Spleen (tissue), 11 donors: ENCODE results near the gene GPD2. TPM values are rescaled to one million over a fixed set of nuclear protein-coding genes. Genes with fewer than 3 reads are reported as not detected.

Source experiments
- DNase-seq: peaks from one replicate; pipeline ENCODE4 v3.0.0-alpha.2; 2020
- H3K27ac ChIP-seq, 8 donors: fragments of 200-600 bp; sonication (generic) in 7 of 8; 1 replicate in 4 of 8; 2 replicates in 4 of 8; pipeline versions ENCODE4 v1.5.0 to v1.8.0; 2016 to 2021; ENCODE audit warnings: inconsistent platforms in 4 of 8, mild to moderate bottlenecking in 4 of 8, moderate library complexity in 1 of 8
- H3K27me3 ChIP-seq, 7 donors: fragments of 200-600 bp; sonication (generic) in 6 of 7; replicated peaks in 1 of 7; 1 replicate in 4 of 7; 2 replicates in 3 of 7; pipeline versions ENCODE4 v1.5.0 to v1.8.0; 2016 to 2021; ENCODE audit warnings: inconsistent platforms in 3 of 7, mild to moderate bottlenecking in 1 of 7
- H3K36me3 ChIP-seq, 6 donors: fragments of 200-600 bp; sonication (generic) in 5 of 6; 1 replicate in 4 of 6; 2 replicates in 2 of 6; pipeline versions ENCODE4 v1.5.0 to v1.8.0; 2016 to 2021; ENCODE audit warnings: inconsistent platforms in 2 of 6
- H3K4me1 ChIP-seq, 6 donors: fragments of 200-600 bp; sonication (generic) in 5 of 6; 1 replicate in 3 of 6; 2 replicates in 3 of 6; pipeline versions ENCODE4 v1.5.0 to v1.8.0; 2016 to 2021; ENCODE audit warnings: inconsistent platforms in 3 of 6
- H3K4me3 ChIP-seq, 8 donors: fragments of 200-600 bp; sonication (generic) in 7 of 8; 1 replicate in 4 of 8; 2 replicates in 4 of 8; pipeline versions ENCODE4 v1.5.0 to v1.8.0; 2016 to 2021; ENCODE audit warnings: inconsistent platforms in 4 of 8, mild to moderate bottlenecking in 4 of 8, moderate library complexity in 2 of 8
- H3K9me3 ChIP-seq, 8 donors: fragments of 200-600 bp; sonication (generic) in 7 of 8; 1 replicate in 4 of 8; 2 replicates in 4 of 8; pipeline versions ENCODE4 v1.5.0 to v1.8.0; 2016 to 2021; ENCODE audit warnings: inconsistent platforms in 4 of 8
- CTCF ChIP-seq, 11 experiments: fragments of 200-600 bp in 7 of 11; fragments of 450-650 bp in 4 of 11; sonication (generic) in 4 of 11; IDR thresholded peaks in 8 of 11; conservative IDR thresholded peaks in 3 of 11; 1 replicate in 7 of 11; 2 replicates in 4 of 11; pipeline versions ENCODE4 v1.4.0 to v1.8.0; 2016 to 2021; ENCODE audit warnings: antibody characterized with exemption in 11 of 11, inconsistent platforms in 4 of 11, mild to moderate bottlenecking in 1 of 11
- POLR2A ChIP-seq, 3 donors: fragments of 450-650 bp; IDR thresholded peaks; one replicate each; pipeline ENCODE4 v1.5.1; 2017; ENCODE audit warnings: antibody characterized with exemption in 3 of 3, mild to moderate bottlenecking in 1 of 3
- POLR2AphosphoS5 ChIP-seq, 3 donors: sonication (generic); formaldehyde crosslinking; IDR thresholded peaks; one replicate each; pipeline ENCODE4 v1.5.1; 2017; ENCODE audit warnings: antibody characterized with exemption in 3 of 3
- WGBS, 5 donors: extraction: QIAGEN DNeasy Blood & Tissue Kit in 3 of 5; methylation state at CpG; one replicate each; pipeline versions ENCODE4 v1.1.5 to v1.1.7; 2013 to 2018; 5-methylcytosine and 5-hydroxymethylcytosine counted together
- intact Hi-C: fragments of 100-400 bp; cut with DNase I; formaldehyde crosslinking; loops from one replicate; pipeline ENCODE4 v1.15.0; 2023; ENCODE audit warnings: low total_unique reads
- polyA plus RNA-seq, 3 donors: library from polyadenylated mRNA; stranded (reverse); fragments of 200-250 nt; gene quantifications; one replicate each; pipeline ENCODE4 v1.2.1, GENCODE V29; 2013
- total RNA-seq, 7 donors: library from RNA; depleted of rRNA in 3 of 7; stranded (reverse); fragments of >200 nt in 3 of 7; fragmentation: NEBNext Ultra II Directional in 4 of 7; extraction: Animal tissue kit (Norgen Biotek cat#: 25700) in 4 of 7; gene quantifications; one replicate each; pipeline versions ENCODE4 v1.1.0 to v1.2.1, GENCODE V29; 2016 to 2021
- donor health status: healthy with polysubstance abuse.
- donor health status: DM: no; HTN: no; CAD: no; lungs with moderate emphysema.
- donor health status: DM: no; HTN: no; CAD: no.
- donor health status: Bipolar disorder and iron deficiency.
- donor health status: healthy.
- donor health status: DM: no; HTN: no; CAD: no.
- donor health status: DM: yes; HTN: yes; CAD: no.

Gene GPD2
- total and polyA plus RNA-seq, 10 donors, result 3.5 to 74.9 (median 28.8) TPM

GRCh38 chr2:156561326-156561725 is 125.1 kb downstream of the GPD2 start:
- H3K27me3 ChIP-seq, result no peaks in the 10 kb centered on the region
- TF ChIP-seq POLR2A (IDR thresholded peaks at IDR 0.05) (no peak), POLR2AphosphoS5 (IDR thresholded peaks at IDR 0.05) (no peak), CTCF (IDR thresholded peaks at IDR 0.05 in 8 of 11, conservative IDR thresholded peaks at IDR 0.05 in 3 of 11) (no peak)
- no peak for DNase-seq
- intact Hi-C loops, result no loop called here
- H3K9me3 ChIP-seq, result no peaks in the 10 kb centered on the region
- H3K36me3 ChIP-seq, result peaks cover 0 to 60% (median 16%) of the 10 kb centered on the region in 6 donors
- 81 to 96% (median 92%) methylated on average over 3 of the region's 3 CpGs for WGBS, 5 donors
- H3K27ac ChIP-seq, result no peak overlapping the region
- H3K4me3 ChIP-seq, result no peak overlapping the region
- H3K4me1 ChIP-seq, result peaks cover 0 to 6% (median 0%) of the 10 kb centered on the region in 6 donors

DNA sequence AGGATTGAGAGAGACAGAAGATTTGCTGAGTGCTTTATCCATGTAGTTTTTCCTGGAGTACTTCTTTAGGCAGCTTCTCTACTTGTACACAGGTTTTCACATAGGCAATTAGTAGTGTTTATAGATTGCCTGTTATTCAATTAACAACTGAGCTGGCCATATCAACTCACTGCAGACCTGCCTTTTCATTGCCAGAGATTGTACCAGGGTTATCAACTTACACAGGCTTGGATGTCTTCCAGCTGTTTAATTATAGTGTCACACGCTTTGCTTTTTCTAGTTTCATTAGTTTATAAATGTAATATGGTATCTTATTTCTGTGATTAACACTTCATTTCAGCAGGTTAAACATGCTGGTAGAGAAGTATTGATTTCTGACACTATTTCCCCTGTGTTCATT is 125.9 kb downstream of the GPD2 start:
- 56 to 80% (median 76%) methylated on average over 1 of the region's 1 CpG for WGBS, 5 donors

GRCh38 chr2:156563994-156564753 is 128.0 kb downstream of the GPD2 start:
- no peak for DNase-seq
- WGBS, 5 donors, result 90 to 97% (median 92%) methylated on average over 4 of the region's 4 CpGs
- no peaks in the 10 kb centered on the region for H3K27me3 ChIP-seq
- TF ChIP-seq CTCF (IDR thresholded peaks at IDR 0.05 in 8 of 11, conservative IDR thresholded peaks at IDR 0.05 in 3 of 11) (no peak), POLR2AphosphoS5 (IDR thresholded peaks at IDR 0.05) (no peak), POLR2A (IDR thresholded peaks at IDR 0.05) (no peak)
- no peaks in the 10 kb centered on the region for H3K9me3 ChIP-seq
- H3K27ac ChIP-seq, result no peak overlapping the region
- intact Hi-C loops, result no loop called here
- peaks cover 0 to 6% (median 0%) of the 10 kb centered on the region in 6 donors for H3K4me1 ChIP-seq
- H3K4me3 ChIP-seq, result no peak overlapping the region
- peaks cover 0 to 47% (median 7%) of the 10 kb centered on the region in 6 donors for H3K36me3 ChIP-seq

More for the DNA sequence above, 125.9 kb downstream of the GPD2 start:
- Histone ChIP-seq H3K4me1 (peaks cover 0 to 6% (median 0%) of the 10 kb centered on the region in 6 donors), H3K36me3 (peaks cover 0 to 55% (median 15%) of the 10 kb centered on the region in 6 donors), H3K27me3 (no peaks in the 10 kb centered on the region), H3K27ac (no peak overlapping the region), H3K9me3 (no peaks in the 10 kb centered on the region), H3K4me3 (no peak overlapping the region)
- intact Hi-C loops, result no loop called here
- TF ChIP-seq POLR2A (IDR thresholded peaks at IDR 0.05) (no peak), POLR2AphosphoS5 (IDR thresholded peaks at IDR 0.05) (no peak), CTCF (IDR thresholded peaks at IDR 0.05 in 8 of 11, conservative IDR thresholded peaks at IDR 0.05 in 3 of 11) (no peak)
- no peak for DNase-seq

GRCh38 chr2:156565066-156565710 is 129.0 kb downstream of the GPD2 start:
- Histone ChIP-seq H3K4me3 (no peak overlapping the region), H3K27me3 (no peaks in the 10 kb centered on the region), H3K4me1 (peaks cover 0 to 6% (median 0%) of the 10 kb centered on the region in 6 donors), H3K9me3 (no peaks in the 10 kb centered on the region), H3K27ac (no peak overlapping the region), H3K36me3 (peaks cover 0 to 47% (median 16%) of the 10 kb centered on the region in 6 donors)
- intact Hi-C loops, result no loop called here
- TF ChIP-seq POLR2AphosphoS5 (IDR thresholded peaks at IDR 0.05) (no peak), CTCF (IDR thresholded peaks at IDR 0.05 in 8 of 11, conservative IDR thresholded peaks at IDR 0.05 in 3 of 11) (no peak), POLR2A (IDR thresholded peaks at IDR 0.05) (no peak)
- 81 to 92% (median 86%) methylated on average over 5 of the region's 5 CpGs for WGBS, 5 donors
- DNase-seq, result no peak
